AG09319 (cell line): Measurements from ENCODE around the gene TOX2.

Experiments
- DNase-seq: peaks from one replicate; pipeline ENCODE4 v3.0.0-alpha.2; 2010; ENCODE audit warnings: low read depth; ENCODE audit errors: extremely low read depth
- CTCF ChIP-seq: IDR thresholded peaks from 2 replicates; pipeline ENCODE4 v1.5.1; 2011; ENCODE audit warnings: low read depth, mild to moderate bottlenecking, inconsistent platforms, low read length, moderate library complexity

Gene TOX2

GRCh38 chr20:43909211-43909610, 5.4 kb upstream of the TOX2 start:
- no peak for DNase-seq
- TF ChIP-seq CTCF, result no peak

GRCh38 chr20:43909720-43910119, 4.9 kb upstream of the TOX2 start:
- no peak for TF ChIP-seq CTCF
- DNase-seq, result no peak

GRCh38 chr20:43910564-43910963, 4.1 kb upstream of the TOX2 start:
- no peak for TF ChIP-seq CTCF
- DNase-seq, result no peak

- peak; percentile 36 for TF ChIP-seq CTCF
- peak; percentile 59 for DNase-seq
Observed at GRCh38 chr20:43911066-43911465, 3.6 kb upstream of the TOX2 start.

GRCh38 chr20:43913291-43914025, 1.2 kb upstream of the TOX2 start:
- DNase-seq, result no peak
- no peak for TF ChIP-seq CTCF

GRCh38 chr20:43915211-43916072, 790 bp downstream of the TOX2 start:
- no peak for DNase-seq
- no peak for TF ChIP-seq CTCF

- no peak for DNase-seq
- TF ChIP-seq CTCF, result no peak
Observed at GRCh38 chr20:43916073-43916880, 1.6 kb downstream of the TOX2 start.
